Skeletal muscle tissue (tissue), 4 donors: ENCODE results near the gene YDJC. TPM values are rescaled to one million over a fixed set of nuclear protein-coding genes. Genes with fewer than 3 reads are reported as not detected.
A peak's percentile ranks its signal among the peaks of the same experiment; 100 is the strongest.

ENCODE experiments used
- H3K27ac ChIP-seq: one replicate; pipeline ENCODE4 v1.7.0; 2013; ENCODE audit warnings: mild to moderate bottlenecking, low read depth, low read length, inconsistent platforms
- H3K27me3 ChIP-seq, 3 donors: one replicate each; pipeline ENCODE4 v1.7.0; 2013; ENCODE audit warnings: low read length in 3 of 3; ENCODE audit not compliant: control insufficient read depth in 3 of 3, insufficient read depth in 3 of 3
- H3K36me3 ChIP-seq, 3 donors: one replicate each; pipeline ENCODE4 v1.7.0; 2013; ENCODE audit warnings: low read length in 3 of 3; ENCODE audit not compliant: control insufficient read depth in 3 of 3, insufficient read depth in 3 of 3
- H3K4me1 ChIP-seq, 3 donors: one replicate each; pipeline ENCODE4 v1.7.0; 2013; ENCODE audit warnings: low read length in 3 of 3, mild to moderate bottlenecking in 3 of 3; ENCODE audit not compliant: control insufficient read depth in 3 of 3, insufficient read depth in 3 of 3
- H3K4me3 ChIP-seq, 3 donors: one replicate each; pipeline ENCODE4 v1.7.0; 2013; ENCODE audit warnings: low read length in 3 of 3
- H3K9ac ChIP-seq, 3 donors: one replicate each; pipeline ENCODE4 v1.7.0; 2013; ENCODE audit warnings: low read length in 3 of 3, mild to moderate bottlenecking in 3 of 3, moderate library complexity in 2 of 3, low read depth in 1 of 3
- H3K9me3 ChIP-seq, 3 donors: one replicate each; pipeline ENCODE4 v1.7.0; 2013; ENCODE audit warnings: low read length in 3 of 3; ENCODE audit not compliant: control insufficient read depth in 3 of 3
- total RNA-seq: library from RNA; depleted of rRNA; stranded (reverse); fragments of >200 nt; gene quantifications from one replicate; pipeline ENCODE4 v1.2.3, GENCODE V29; 2014
- donor health status: Osteomylitis.

The YDJC gene
- total RNA-seq, 1 donor from 2014 or later = 1.0 TPM

GRCh38 chr22:21666786-21667185 lies 37.0 kb upstream of the YDJC start:
- H3K36me3 ChIP-seq = peaks cover 17 to 20% (median 17%) of the 10 kb centered on the region in 3 donors
- H3K27ac ChIP-seq = peak overlapping the region; percentile 86
- peaks cover 6 to 9% (median 8%) of the 10 kb centered on the region in 3 donors for H3K4me1 ChIP-seq
- peak overlapping the region; percentile 91 to 98 (median 98) for H3K4me3 ChIP-seq
- no peaks in the 10 kb centered on the region for H3K27me3 ChIP-seq
- H3K9me3 ChIP-seq = no peaks in the 10 kb centered on the region
- peak overlapping the region in 2 of 3 donors; percentile 85 to 91 for H3K9ac ChIP-seq

DNA sequence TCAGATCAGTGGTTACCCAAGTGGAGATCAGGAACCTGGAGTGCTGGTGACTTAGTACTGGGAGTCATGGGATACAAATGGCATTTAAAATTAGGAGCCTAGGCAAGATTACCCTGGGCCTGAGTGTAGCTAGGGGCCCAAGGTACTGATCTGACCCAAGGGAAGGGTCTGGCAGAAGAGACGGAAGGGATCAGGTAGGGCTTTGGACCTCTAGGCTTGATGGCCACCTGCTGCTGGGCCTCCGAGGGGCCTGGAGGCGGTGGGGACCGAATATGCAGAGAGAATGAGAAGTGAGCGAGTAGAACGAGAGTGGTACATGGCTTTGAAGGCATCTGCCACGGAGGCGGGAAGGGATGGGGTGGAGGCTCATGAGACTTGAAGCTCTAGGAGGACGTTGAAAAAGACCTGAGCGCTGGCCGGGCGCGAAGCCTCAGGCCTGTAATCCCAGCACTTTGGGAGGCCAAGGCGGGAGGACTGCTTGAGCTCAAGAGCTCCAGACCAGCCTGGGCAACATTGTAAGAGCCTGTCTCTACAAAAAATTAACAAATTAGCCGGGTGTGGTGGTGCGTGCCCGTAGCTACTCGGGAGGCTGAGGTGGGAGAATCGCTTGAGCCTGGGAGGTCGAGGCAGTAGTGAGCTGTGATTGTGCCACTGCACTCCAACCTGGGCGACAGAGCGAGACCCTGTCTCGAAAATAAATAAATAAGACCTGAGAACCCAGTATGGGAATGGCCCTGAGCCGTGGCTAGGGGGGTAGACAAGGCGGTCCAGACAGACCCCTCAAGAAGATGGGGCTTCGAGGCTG lies 35.4 kb upstream of the YDJC start:
- Histone ChIP-seq H3K36me3 (peaks cover 2 to 7% (median 3%) of the 10 kb centered on the region in 3 donors), H3K4me1 (peaks cover 6 to 9% (median 8%) of the 10 kb centered on the region in 3 donors), H3K27me3 (peaks cover 8 to 11% (median 10%) of the 10 kb centered on the region in 3 donors), H3K27ac (peak overlapping the region; percentile 86), H3K4me3 (peak overlapping the region; percentile 91 to 98 (median 98)), H3K9me3 (no peaks in the 10 kb centered on the region), H3K9ac (peak overlapping the region; percentile 84 to 91 (median 85))

DNA sequence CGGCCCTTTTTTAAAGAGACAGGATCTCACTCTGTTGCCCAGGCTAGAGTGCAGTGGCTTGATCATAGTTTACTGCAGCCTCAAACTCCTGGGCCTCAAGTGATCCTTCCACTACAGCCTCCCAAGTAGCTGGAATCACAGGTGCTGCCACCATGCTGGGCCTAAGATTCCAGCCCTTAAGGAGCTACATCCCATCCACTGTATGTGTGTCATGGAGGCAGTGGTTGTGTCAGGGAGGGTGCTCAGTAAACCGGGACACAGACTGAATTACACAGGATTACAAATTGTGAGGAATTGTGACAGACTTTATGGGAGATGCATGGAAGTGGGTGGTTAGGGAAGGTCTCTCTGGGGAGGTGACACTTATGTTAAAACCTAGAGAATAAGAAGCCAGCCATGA lies 33.9 kb upstream of the YDJC start:
- H3K9me3 ChIP-seq = no peaks in the 10 kb centered on the region
- no peak overlapping the region for H3K27ac ChIP-seq
- H3K36me3 ChIP-seq = no peaks in the 10 kb centered on the region
- no peak overlapping the region for H3K9ac ChIP-seq
- peaks cover 6 to 9% (median 8%) of the 10 kb centered on the region in 3 donors for H3K4me1 ChIP-seq
- peaks cover 8 to 15% (median 10%) of the 10 kb centered on the region in 3 donors for H3K27me3 ChIP-seq
- H3K4me3 ChIP-seq = no peak overlapping the region

DNA sequence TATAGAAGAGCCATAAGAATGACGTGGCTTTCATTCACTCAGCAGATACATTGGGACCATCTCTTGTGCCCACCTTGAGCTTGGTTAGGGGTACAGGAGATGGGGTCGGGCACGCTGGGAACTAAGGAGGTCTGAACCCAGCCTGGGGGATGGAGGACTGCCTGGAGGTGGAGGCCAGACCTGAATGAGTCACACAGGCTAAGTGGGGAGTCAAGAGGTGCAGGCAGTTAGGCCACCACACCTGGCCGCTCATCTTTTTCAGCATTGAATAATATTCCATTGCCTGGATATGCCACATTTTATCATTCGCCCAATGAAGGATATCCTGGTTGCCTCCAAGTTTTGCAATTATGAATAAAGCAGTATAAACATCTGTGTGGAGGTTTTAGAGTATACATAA lies 32.2 kb upstream of the YDJC start:
- no peak overlapping the region for H3K9ac ChIP-seq
- H3K4me1 ChIP-seq = peaks cover 6 to 9% (median 8%) of the 10 kb centered on the region in 3 donors
- no peak overlapping the region for H3K4me3 ChIP-seq
- peaks cover 13 to 30% (median 16%) of the 10 kb centered on the region in 3 donors for H3K27me3 ChIP-seq
- no peaks in the 10 kb centered on the region for H3K9me3 ChIP-seq
- no peak overlapping the region for H3K27ac ChIP-seq
- no peaks in the 10 kb centered on the region for H3K36me3 ChIP-seq

DNA sequence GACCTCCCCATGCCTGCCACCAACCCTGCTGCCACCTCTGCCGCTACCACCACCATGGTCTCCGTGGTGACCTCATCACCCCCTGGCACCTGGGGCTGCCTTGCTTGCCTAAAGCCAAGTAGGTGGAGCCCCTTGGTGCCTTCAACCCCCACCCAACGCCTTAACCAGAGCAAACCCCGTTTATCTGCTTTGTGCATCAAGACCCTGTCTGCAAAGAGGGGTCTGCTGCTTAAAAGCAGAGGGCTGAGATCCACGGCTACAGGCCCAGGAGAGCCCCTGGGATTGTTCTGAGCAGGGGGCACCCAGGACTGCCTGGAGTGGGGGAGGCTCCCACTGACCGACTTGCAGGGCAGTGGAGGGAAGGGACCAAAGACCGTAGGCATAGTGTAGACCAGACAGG lies 31.1 kb upstream of the YDJC start:
- Histone ChIP-seq H3K36me3 (no peaks in the 10 kb centered on the region), H3K9ac (no peak overlapping the region), H3K4me3 (no peak overlapping the region), H3K9me3 (no peaks in the 10 kb centered on the region), H3K27me3 (peaks cover 16 to 35% (median 19%) of the 10 kb centered on the region in 3 donors), H3K27ac (no peak overlapping the region), H3K4me1 (peaks cover 3 to 6% (median 5%) of the 10 kb centered on the region in 3 donors)

DNA sequence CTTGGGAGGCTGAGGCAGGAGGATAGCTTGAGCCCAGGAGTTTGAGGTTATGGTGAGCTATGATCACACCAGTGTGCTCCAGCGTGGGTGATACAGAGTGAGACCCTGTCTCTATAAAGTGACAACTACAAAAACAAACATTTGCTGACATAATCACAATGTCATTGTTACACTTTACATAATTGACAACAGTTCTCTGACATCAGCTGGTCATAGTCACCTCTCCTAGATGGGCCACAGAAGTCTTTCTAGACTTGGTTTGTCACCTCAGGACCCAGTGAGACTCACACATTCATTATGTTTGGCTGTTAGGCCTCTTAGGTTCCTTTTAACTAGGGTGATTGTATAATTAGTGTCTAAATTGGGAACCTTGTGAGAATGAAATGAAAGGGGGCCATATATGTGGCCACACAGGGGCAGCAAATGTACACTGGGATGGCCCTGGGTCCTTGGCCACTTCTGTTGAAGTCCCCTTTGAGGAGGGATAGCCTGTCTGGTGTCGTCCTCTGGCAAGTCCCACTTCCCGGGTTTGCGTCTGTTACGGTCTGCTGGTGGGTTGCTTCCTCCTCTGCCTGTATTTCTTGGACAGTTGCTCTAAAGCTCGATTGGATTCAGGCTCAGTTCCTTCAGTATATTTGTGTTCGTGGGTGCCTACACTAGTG lies 30.2 kb upstream of the YDJC start:
- no peaks in the 10 kb centered on the region for H3K36me3 ChIP-seq
- H3K4me1 ChIP-seq = no peaks in the 10 kb centered on the region
- peaks cover 16 to 35% (median 19%) of the 10 kb centered on the region in 3 donors for H3K27me3 ChIP-seq
- H3K9ac ChIP-seq = no peak overlapping the region
- H3K9me3 ChIP-seq = no peaks in the 10 kb centered on the region
- no peak overlapping the region for H3K4me3 ChIP-seq
- no peak overlapping the region for H3K27ac ChIP-seq

- peaks cover 0 to 2% (median under 1%) of the 10 kb centered on the region in 3 donors for H3K4me1 ChIP-seq
- peak overlapping the region in 1 of 3 donors; percentile 25 for H3K9ac ChIP-seq
- no peaks in the 10 kb centered on the region for H3K36me3 ChIP-seq
- peak overlapping the region; percentile 52 to 57 (median 56) for H3K4me3 ChIP-seq
- H3K27ac ChIP-seq = no peak overlapping the region
- peaks cover 16 to 42% (median 19%) of the 10 kb centered on the region in 3 donors for H3K27me3 ChIP-seq
- no peaks in the 10 kb centered on the region for H3K9me3 ChIP-seq
Measured at GRCh38 chr22:21657360-21658032, 27.7 kb upstream of the YDJC start.

GRCh38 chr22:21657020-21657359 lies 27.2 kb upstream of the YDJC start:
- Histone ChIP-seq H3K36me3 (no peaks in the 10 kb centered on the region), H3K9ac (peak overlapping the region in 1 of 3 donors; percentile 25), H3K4me1 (peaks cover 0 to 6% (median 4%) of the 10 kb centered on the region in 3 donors), H3K4me3 (peak overlapping the region in 1 of 3 donors; percentile 57), H3K27me3 (peaks cover 16 to 42% (median 19%) of the 10 kb centered on the region in 3 donors), H3K9me3 (no peaks in the 10 kb centered on the region), H3K27ac (no peak overlapping the region)

DNA sequence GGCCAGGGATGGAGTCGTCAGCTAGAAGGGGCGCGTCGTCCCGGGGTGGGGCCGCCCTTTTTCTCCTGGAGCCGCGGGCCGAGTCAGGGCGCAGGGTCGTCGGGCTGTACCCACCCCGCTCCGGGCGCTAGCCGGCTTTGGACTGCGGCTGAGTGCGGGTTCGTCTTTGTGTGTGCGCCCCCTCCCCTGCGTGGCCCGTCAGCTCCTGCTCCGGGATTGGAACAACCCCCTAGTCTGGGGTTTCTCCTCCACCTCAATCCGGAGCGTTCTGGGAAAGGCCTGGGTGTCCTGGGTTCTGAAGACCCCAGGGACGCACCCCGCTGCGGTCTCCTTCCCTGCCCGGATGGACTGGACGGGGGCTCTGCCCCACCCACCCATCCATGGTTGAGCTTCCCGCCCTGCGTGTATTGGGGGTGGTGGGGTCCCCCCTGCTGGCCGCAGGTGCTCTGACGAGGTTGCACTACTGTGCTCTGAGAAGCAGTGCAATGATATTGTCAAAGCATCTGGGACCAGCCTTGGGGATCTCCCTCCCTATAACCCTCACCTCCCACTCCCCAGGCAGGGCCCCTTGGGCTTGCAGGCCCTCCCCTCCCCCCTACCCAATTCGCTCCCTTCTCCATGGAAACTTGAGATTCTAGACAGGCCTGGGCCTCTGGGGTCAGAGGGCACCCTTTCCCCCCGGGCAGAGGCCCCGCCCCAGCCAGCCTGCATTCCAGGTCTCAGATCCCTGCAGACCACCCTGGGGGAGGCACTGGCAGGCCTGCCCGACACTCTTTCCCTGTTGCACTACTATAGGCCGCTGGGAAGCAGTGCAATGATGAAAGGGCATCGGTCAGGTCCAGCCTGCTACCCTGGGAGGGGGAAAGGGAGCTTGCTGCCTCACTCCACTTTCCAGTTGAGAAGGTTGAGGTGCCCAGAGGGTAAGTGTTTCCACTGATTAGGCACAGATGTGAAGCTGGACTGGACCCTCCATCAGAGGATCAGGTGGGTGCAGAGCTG lies 23.0 kb upstream of the YDJC start:
- peak overlapping the region; percentile 69 to 76 (median 72) for H3K4me3 ChIP-seq
- H3K27ac ChIP-seq = no peak overlapping the region
- H3K27me3 ChIP-seq = peaks cover 3 to 20% (median 10%) of the 10 kb centered on the region in 3 donors
- H3K36me3 ChIP-seq = no peaks in the 10 kb centered on the region
- H3K4me1 ChIP-seq = peaks cover 8 to 18% (median 11%) of the 10 kb centered on the region in 3 donors
- H3K9me3 ChIP-seq = no peaks in the 10 kb centered on the region
- peak overlapping the region; percentile 12 to 79 (median 70) for H3K9ac ChIP-seq
